GM12878 (cell line): ENCODE results near the gene PHF2. TPM values are rescaled to one million over a fixed set of nuclear protein-coding genes. Genes with fewer than 3 reads are reported as not detected.

Experiments used
- ATAC-seq: fragments of 200-7000 bp; cut with Tn5 transposase; 3 replicates; pipeline ENCODE4 v1.9.1; 2020; ENCODE audit warnings: mild to moderate bottlenecking, moderate library complexity
- BruUV-seq: library from RNA; stranded (reverse); fragments of 400-500 nt; replicated peaks from 2 replicates; lab custom pipeline; 2021; lab: Mats Ljungman, UMichigan
- CTCF ChIA-PET: fragments of 300-600 bp; sonication (Branson Sonifier 250); formaldehyde crosslinking; extraction: SDS; loops from one replicate; lab custom pipeline; 2021; ENCODE audit warnings: inconsistent platforms; lab: Yijun Ruan, JAX
- POLR2A ChIA-PET: fragments of 350-600 bp; formaldehyde crosslinking; extraction: SDS; loops from one replicate; lab custom pipeline; 2021; ENCODE audit warnings: inconsistent platforms; lab: Charles Lee
- RAD21 ChIA-PET: fragments of 300-600 bp; sonication (Branson Sonifier 250); formaldehyde crosslinking; loops from one replicate; lab custom pipeline; 2023; ENCODE audit warnings: antibody characterized with exemption; ENCODE audit not compliant: unreplicated experiment; lab: Charles Lee
- SMC1A ChIA-PET: fragments of 300-600 bp; sonication (Branson Sonifier 250); formaldehyde crosslinking; loops from one replicate; lab custom pipeline; 2023; ENCODE audit not compliant: unreplicated experiment, uncharacterized antibody; lab: Charles Lee
- DNase-seq: peaks from one replicate; pipeline ENCODE4 v3.0.0-alpha.2; 2011; ENCODE audit warnings: low read depth, low spot score
- FAIRE-seq: peaks from 3 replicates; lab custom pipeline; 2011; peaks lifted over from hg19 to GRCh38; lab: Jason Lieb, UNC
- H2AFZ ChIP-seq: 2 replicates; pipeline ENCODE4 v1.6.0; 2011; ENCODE audit warnings: low read depth, low read length, control low read depth; ENCODE audit not compliant: control insufficient read depth
- H3K27ac ChIP-seq: 2 replicates; pipeline ENCODE4 v1.5.1; 2011; ENCODE audit warnings: control low read depth; ENCODE audit not compliant: control insufficient read depth, insufficient read depth
- H3K27me3 ChIP-seq, 2 experiments: replicated peaks in 1 of 2; 2 replicates each; pipeline versions ENCODE4 v1.6.0 to v1.6.1; 2011; ENCODE audit warnings: low read length in 1 of 2; ENCODE audit not compliant: control insufficient read depth in 2 of 2, insufficient read depth in 2 of 2
- H3K36me3 ChIP-seq, 2 experiments: 2 replicates each; pipeline ENCODE4 v1.5.1; 2011; ENCODE audit warnings: low read length in 1 of 2; ENCODE audit not compliant: control insufficient read depth in 2 of 2, insufficient read depth in 2 of 2
- H3K4me1 ChIP-seq: 2 replicates; pipeline ENCODE4 v1.6.1; 2011; ENCODE audit warnings: mild to moderate bottlenecking, low read length, moderate library complexity, mixed read lengths; ENCODE audit not compliant: control insufficient read depth, insufficient read depth
- H3K4me2 ChIP-seq: 2 replicates; pipeline ENCODE4 v1.6.0; 2011; ENCODE audit warnings: control low read depth; ENCODE audit not compliant: control insufficient read depth, insufficient read depth
- H3K4me3 ChIP-seq: fragments of 200-600 bp; sonication (generic); 2 replicates; pipeline ENCODE4 v1.5.1; 2016
- H3K79me2 ChIP-seq: 2 replicates; pipeline ENCODE4 v1.6.0; 2011; ENCODE audit warnings: low read length; ENCODE audit not compliant: control insufficient read depth, insufficient read depth
- H3K9ac ChIP-seq: 2 replicates; pipeline ENCODE4 v1.8.0; 2011; ENCODE audit warnings: low read length, control low read depth, mixed read lengths; ENCODE audit not compliant: control insufficient read depth, insufficient read depth
- H3K9me3 ChIP-seq: replicated peaks from 3 replicates; pipeline ENCODE4 v1.5.1; 2011; ENCODE audit warnings: mild to moderate bottlenecking, low read length; ENCODE audit not compliant: control insufficient read depth, insufficient read depth
- H4K20me1 ChIP-seq: 2 replicates; pipeline ENCODE4 v1.6.0; 2011; ENCODE audit not compliant: control insufficient read depth, insufficient read depth
- ATF2 ChIP-seq: IDR thresholded peaks from 2 replicates; pipeline ENCODE4 v1.6.1; 2012; ENCODE audit warnings: low read length, inconsistent platforms
- ATF3 ChIP-seq: IDR thresholded peaks from 2 replicates; pipeline ENCODE4 v1.6.1; 2011; ENCODE audit warnings: low read depth, mild to moderate bottlenecking, low read length, moderate library complexity, borderline replicate concordance; ENCODE audit errors: extremely low read depth
- PBX3 ChIP-seq: IDR thresholded peaks from 2 replicates; pipeline ENCODE4 v1.6.1; 2011; ENCODE audit warnings: mild to moderate bottlenecking, low read depth, low read length, moderate library complexity; ENCODE audit not compliant: insufficient replicate concordance
- SMAD5 ChIP-seq: IDR thresholded peaks from 2 replicates; pipeline ENCODE4 v1.6.1; 2016; ENCODE audit warnings: antibody characterized with exemption, low read depth
- STAT1 ChIP-seq: fragments of 450-650 bp; conservative IDR thresholded peaks from 2 replicates; pipeline ENCODE4 v1.6.1; 2014; ENCODE audit warnings: antibody characterized with exemption, mild to moderate bottlenecking
- TARDBP ChIP-seq: IDR thresholded peaks from 2 replicates; pipeline ENCODE4 v1.6.1; 2016; ENCODE audit warnings: borderline replicate concordance
- ZBED1 ChIP-seq: IDR thresholded peaks from 2 replicates; pipeline ENCODE4 v1.6.1; 2016; ENCODE audit warnings: borderline replicate concordance
- WGBS: methylation state at CpG from one replicate; pipeline ENCODE4 v1.1.6; 2016; ENCODE audit warnings: low lambda C conversion rate; ENCODE audit not compliant: insufficient replicate concordance, insufficient coverage; ENCODE audit errors: missing lambda C conversion rate; 5-methylcytosine and 5-hydroxymethylcytosine counted together
- in situ Hi-C: fragments of 300-500 bp; cut with MboI; formaldehyde crosslinking; loops from 9 replicates; pipeline ENCODE4 v1.14.3; 2018; ENCODE audit warnings: mixed read lengths
- intact Hi-C: fragments of 100-400 bp; cut with micrococcal nuclease; formaldehyde crosslinking; loops from one replicate; pipeline ENCODE4 v1.14.2; 2022; ENCODE audit not compliant: unreplicated experiment
- polyA plus RNA-seq, 11 experiments: library from polyadenylated mRNA; depleted of rRNA in 4 of 11; unstranded in 6 of 11; stranded (reverse) in 5 of 11; fragments of >200 nt; fragmentation: Nextera tagmentation in 4 of 11; fragmentation: Illumina TruSeq in 1 of 11; extraction: Ambion mirVana in 4 of 11; extraction: Trizol in 1 of 11; gene quantifications; 1 replicate in 1 of 11; 2 replicates in 10 of 11; pipeline versions ENCODE4 v1.2.1 to v1.2.3, GENCODE V29; 2011 to 2016; ENCODE audit warnings: inconsistent platforms in 2 of 11, missing spikeins in 2 of 11, low read depth in 1 of 11
- total RNA-seq, 4 experiments: library from RNA; depleted of rRNA in 3 of 4; stranded (reverse); fragments of >200 nt in 3 of 4; fragmentation: Illumina TruSeq in 1 of 4; extraction: Trizol in 1 of 4; gene quantifications; 2 replicates each; pipeline versions ENCODE4 v1.2.1 to v1.2.3, GENCODE V29; 2013 to 2021
- TF ChIP-seq, protein P1 (sequence below): fragments of 450-650 bp; formaldehyde crosslinking; IDR thresholded peaks from 2 replicates; pipeline ENCODE4 v1.4.0; 2022; ENCODE audit warnings: mild to moderate bottlenecking, moderate library complexity

PHF2 gene
- total and polyA plus RNA-seq, 10 of the 15 experiments (the other 5 are each of a cell fraction or from before 2014, with no cell fraction given): 0.34 to 13.3 (median 5.5) TPM

DNA sequence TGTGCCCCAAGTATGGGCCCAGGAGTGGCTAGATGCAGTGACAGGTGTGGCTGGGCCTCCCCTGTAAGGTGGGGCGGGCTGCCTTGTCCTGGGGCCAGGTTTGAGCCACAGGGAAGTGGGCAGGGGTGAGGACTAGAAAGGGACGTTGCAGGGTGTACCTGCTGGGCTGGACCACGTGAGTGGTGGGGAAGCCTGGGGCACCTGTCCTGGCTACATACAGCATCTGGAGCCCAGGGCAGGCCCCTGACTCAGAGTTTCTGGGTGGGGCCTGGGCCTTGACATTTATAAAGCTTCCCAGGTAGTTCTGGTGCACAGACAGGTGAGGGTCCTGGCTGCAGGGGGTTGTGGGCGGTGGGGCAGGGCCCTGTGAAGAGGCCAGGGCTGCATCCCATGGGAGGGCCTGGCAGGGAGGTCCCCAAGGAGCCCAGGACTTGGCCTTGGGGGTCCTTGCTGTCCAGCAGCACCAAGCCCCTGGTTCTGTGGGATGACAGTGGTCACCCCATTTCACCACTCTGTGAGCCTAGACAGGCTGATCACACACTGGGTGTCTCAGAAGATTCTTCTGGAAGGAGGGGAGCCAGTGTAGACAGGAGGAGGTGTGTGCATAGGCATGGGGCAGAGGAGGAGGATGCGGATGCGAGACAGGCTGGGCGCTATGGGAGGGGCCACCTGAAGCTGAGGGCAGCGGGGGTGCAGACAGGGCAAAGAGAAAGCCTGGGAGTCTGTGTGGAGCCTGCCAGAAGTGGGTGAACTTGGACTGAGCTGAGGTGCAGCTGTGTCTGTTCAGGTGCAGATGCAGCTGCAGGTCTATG is 94.0 kb downstream of the PHF2 start:
- Histone ChIP-seq H3K36me3 (no peaks in the 10 kb centered on the region; a peak in 1 of 4 replicates), H3K4me3 (no peak overlapping the region), H3K27ac (no peak overlapping the region), H3K4me1 (no peaks in the 10 kb centered on the region), H3K4me2 (no peak overlapping the region), H3K79me2 (no peaks in the 10 kb centered on the region), H3K9me3 (no peaks in the 10 kb centered on the region), H3K9ac (no peak overlapping the region), H3K27me3 (no peaks in the 10 kb centered on the region), H2AFZ (no peak overlapping the region), H4K20me1 (no peaks in the 10 kb centered on the region)
- intact Hi-C loops: no loop called here
- RAD21 ChIA-PET: no interaction called here
- SMC1A ChIA-PET: no interaction called here
- POLR2A ChIA-PET: no interaction called here
- FAIRE-seq (no peak), ATAC-seq (no peak), DNase-seq (no peak)
- TF ChIP-seq ATF3: no peak
- TF ChIP-seq, protein P1, sequence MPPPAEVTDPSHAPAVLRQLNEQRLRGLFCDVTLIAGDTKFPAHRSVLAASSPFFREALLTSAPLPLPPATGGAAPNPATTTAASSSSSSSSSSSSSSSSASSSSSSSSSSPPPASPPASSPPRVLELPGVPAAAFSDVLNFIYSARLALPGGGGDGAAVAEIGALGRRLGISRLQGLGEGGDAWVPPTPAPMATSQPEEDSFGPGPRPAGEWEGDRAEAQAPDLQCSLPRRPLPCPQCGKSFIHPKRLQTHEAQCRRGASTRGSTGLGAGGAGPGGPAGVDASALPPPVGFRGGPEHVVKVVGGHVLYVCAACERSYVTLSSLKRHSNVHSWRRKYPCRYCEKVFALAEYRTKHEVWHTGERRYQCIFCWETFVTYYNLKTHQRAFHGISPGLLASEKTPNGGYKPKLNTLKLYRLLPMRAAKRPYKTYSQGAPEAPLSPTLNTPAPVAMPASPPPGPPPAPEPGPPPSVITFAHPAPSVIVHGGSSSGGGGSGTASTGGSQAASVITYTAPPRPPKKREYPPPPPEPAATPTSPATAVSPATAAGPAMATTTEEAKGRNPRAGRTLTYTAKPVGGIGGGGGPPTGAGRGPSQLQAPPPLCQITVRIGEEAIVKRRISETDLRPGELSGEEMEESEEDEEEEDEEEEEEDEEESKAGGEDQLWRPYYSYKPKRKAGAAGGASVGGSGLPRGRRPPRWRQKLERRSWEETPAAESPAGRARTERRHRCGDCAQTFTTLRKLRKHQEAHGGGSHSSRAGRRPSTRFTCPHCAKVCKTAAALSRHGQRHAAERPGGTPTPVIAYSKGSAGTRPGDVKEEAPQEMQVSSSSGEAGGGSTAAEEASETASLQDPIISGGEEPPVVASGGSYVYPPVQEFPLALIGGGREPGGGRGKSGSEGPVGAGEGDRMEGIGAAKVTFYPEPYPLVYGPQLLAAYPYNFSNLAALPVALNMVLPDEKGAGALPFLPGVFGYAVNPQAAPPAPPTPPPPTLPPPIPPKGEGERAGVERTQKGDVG (CRISPR knock-in tag): no peak
- no peak for TF ChIP-seq PBX3
- no peak for TF ChIP-seq ZBED1
- no peak for TF ChIP-seq STAT1
- TF ChIP-seq SMAD5: no peak
- TF ChIP-seq TARDBP: no peak
- no peak for TF ChIP-seq ATF2
- 84% methylated on average over 8 of the region's 8 CpGs for WGBS
- no TSS peak for BruUV-seq
- in situ Hi-C loops: no loop called here
- CTCF ChIA-PET: no interaction called here
